BJ (cell line): ENCODE data around the gene KCNJ4. TPM values are rescaled to one million over a fixed set of nuclear protein-coding genes. Genes with fewer than 3 reads are reported as not detected.
"Not testable (repeated sequence)": the region's sequence is repeated elsewhere in the genome, so short reads cannot be mapped to it uniquely, and the experiment has no call there.

Source experiments
- CTCF ChIA-PET: fragments of 350-600 bp; formaldehyde crosslinking; extraction: SDS; loops from one replicate; lab custom pipeline; 2021; ENCODE audit warnings: antibody characterized with exemption, inconsistent platforms; lab: Yijun Ruan, JAX
- POLR2A ChIA-PET: fragments of 300-600 bp; sonication (Branson Sonifier 250); formaldehyde crosslinking; extraction: SDS; loops from one replicate; lab custom pipeline; 2021; ENCODE audit warnings: antibody characterized with exemption; lab: Charles Lee
- DNase-seq: peaks from one replicate; pipeline ENCODE4 v3.0.0-alpha.2; 2011; ENCODE audit warnings: low read depth
- H3K27me3 ChIP-seq: 2 replicates; pipeline ENCODE4 v1.6.0; 2011; ENCODE audit warnings: low read length; ENCODE audit not compliant: control insufficient read depth, insufficient read depth
- H3K36me3 ChIP-seq: 2 replicates; pipeline ENCODE4 v1.5.1; 2011; ENCODE audit warnings: low read length; ENCODE audit not compliant: control insufficient read depth, insufficient read depth
- H3K4me3 ChIP-seq: 2 replicates; pipeline ENCODE4 v1.5.1; 2011; ENCODE audit warnings: low read depth, mild to moderate bottlenecking, control low read depth, low read length
- polyA plus RNA-seq: library from polyadenylated mRNA; depleted of rRNA; stranded (reverse); fragments of >200 nt; gene quantifications from 2 replicates; pipeline ENCODE4 v1.2.3, GENCODE V29; 2011
- TF ChIP-seq, protein P1 (sequence below): IDR thresholded peaks from 2 replicates; pipeline ENCODE4 v1.5.1; 2011; ENCODE audit warnings: low read depth, mild to moderate bottlenecking, control low read depth, inconsistent platforms, low read length, moderate library complexity; ENCODE audit not compliant: insufficient read depth

Gene KCNJ4
- polyA plus RNA-seq, 1 experiment, result not detected

DNA sequence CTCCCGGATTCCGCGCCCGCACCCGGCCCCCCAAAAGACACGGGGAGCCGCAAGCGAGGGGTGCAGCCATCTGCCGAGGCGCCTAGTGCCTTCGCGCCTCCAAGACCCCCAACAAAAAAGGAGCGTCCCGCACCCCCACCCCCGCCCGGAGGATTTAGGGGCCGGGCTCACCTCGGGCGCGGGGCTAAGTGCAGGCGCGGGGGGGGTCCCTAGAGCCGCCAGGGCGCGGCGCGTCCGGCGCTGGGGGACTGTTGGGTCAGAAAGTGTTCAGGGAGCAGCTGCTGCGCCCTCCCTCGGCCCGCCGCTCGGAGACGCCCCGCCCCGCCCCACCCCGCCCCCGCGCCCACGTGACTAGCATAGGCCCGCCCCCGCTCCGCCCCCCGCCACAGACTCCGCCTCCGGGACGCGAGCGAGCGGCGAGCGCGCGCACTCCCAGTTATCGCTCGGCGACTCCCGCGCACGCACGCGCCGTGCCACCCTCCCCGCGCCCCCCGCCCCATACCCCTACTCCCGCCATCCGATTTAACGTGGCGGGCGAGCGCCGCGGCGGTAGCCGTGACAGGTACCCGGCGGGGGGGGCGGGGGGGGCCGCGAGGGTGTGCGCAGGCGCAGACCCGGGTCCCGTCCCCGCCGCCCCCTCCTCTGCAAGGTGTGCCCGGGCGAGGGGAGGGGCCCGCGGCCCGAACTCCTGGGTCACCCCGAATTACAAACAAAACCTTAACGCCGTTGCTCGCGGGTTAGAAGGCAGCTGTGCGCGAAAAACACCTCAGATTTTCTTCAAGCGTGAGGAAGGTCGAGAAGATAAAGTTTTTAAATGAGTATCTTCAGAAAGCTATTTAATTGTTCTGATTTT is 56.2 kb downstream of the KCNJ4 start:
- peaks cover 11% of the 10 kb centered on the region for H3K27me3 ChIP-seq
- ChIA-PET CTCF (interaction anchor here (0.6 kb wide), 1 partner anchor 12 kb away, joined by 3 read pairs; no protein-coding TSS in a partner anchor), POLR2A (interaction anchor here (0.5 to 0.8 kb wide), 4 partner anchors 93 to 591 kb away, joined by 3 to 8 read pairs (median 6); no protein-coding TSS in a partner anchor)
- DNase-seq, result no peak
- TF ChIP-seq, protein P1, sequence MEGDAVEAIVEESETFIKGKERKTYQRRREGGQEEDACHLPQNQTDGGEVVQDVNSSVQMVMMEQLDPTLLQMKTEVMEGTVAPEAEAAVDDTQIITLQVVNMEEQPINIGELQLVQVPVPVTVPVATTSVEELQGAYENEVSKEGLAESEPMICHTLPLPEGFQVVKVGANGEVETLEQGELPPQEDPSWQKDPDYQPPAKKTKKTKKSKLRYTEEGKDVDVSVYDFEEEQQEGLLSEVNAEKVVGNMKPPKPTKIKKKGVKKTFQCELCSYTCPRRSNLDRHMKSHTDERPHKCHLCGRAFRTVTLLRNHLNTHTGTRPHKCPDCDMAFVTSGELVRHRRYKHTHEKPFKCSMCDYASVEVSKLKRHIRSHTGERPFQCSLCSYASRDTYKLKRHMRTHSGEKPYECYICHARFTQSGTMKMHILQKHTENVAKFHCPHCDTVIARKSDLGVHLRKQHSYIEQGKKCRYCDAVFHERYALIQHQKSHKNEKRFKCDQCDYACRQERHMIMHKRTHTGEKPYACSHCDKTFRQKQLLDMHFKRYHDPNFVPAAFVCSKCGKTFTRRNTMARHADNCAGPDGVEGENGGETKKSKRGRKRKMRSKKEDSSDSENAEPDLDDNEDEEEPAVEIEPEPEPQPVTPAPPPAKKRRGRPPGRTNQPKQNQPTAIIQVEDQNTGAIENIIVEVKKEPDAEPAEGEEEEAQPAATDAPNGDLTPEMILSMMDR, result no peak
- H3K4me3 ChIP-seq, result peak overlapping the region; percentile 73
- H3K36me3 ChIP-seq, result no peaks in the 10 kb centered on the region

DNA sequence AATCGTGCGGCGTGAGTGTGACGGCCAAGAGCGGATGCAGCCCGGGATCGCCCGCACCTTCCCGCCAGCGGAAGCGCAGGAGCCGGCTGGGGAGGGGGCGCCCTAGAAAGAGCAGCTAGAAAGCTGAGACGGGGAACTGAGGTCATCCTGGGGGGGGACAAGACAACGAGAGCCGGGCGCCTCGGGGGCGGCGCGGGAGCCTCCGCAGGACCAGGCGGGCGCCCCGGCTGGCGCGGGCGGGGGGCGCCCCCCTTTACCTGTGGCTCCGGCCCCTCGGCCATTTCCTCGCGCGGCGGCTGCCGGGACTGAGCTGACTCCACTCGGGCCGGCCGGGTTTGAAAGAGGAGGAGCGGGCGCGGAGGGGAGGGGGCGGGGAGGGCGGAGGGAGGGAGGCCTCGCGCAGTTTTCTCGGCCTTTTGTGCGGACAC is 56.8 kb downstream of the KCNJ4 start:
- ChIA-PET CTCF (interaction anchor here (0.6 kb wide), 1 partner anchor 13 kb away, joined by 3 read pairs; no protein-coding TSS in a partner anchor), POLR2A (interaction anchor here (0.7 to 0.8 kb wide), 2 partner anchors 158 to 590 kb away, joined by 7 to 8 read pairs; no protein-coding TSS in a partner anchor)
- not testable (repeated sequence) for DNase-seq, H3K36me3 ChIP-seq
- H3K27me3 ChIP-seq, result peaks cover 11% of the 10 kb centered on the region
- H3K4me3 ChIP-seq, result peak overlapping the region; percentile 73

DNA sequence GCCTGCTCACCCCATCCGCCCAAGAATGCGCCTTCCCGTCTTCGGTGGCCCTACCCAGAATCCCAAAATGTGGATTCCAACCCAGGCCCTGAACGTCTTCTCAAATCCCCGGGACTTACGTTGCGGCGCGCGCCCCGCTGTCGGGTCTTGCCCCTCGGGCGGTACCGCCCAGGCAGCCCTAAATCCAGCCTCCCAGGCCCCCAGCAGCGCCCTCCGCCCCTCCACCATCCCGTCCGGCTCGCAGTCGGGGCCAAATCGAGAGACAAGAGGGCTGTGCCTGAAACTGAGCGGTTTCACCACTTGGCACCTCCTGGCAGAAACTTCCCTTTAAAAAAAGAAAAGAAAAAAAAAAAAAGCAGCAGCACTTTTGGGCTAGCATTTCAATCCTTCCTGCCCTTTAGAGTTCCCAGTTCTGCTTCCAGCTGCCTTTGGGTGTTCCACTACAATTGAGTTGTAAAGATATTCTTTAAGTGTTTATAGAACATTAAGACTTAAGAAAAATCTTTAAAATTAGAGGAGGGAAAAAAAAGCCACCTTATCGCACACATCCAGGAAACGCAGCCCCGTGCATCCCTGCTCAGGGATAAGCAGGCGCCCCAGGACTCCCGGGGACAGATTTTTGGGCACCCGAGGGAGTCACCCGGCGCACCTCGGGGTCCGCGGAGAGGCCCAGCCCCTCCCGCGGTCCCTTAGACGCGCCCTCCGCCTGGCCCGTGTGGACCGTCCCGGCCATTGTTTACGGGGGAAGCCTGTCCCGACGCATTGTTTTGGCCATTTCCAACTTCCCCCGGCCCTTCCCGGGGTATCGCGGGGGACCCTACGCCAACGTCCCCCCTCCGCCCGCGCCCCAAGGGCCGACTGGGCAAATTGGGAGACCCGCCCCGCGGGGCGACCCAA is 57.6 kb downstream of the KCNJ4 start:
- POLR2A ChIA-PET, result interaction anchor here (0.7 to 0.8 kb wide), 2 partner anchors 158 to 589 kb away, joined by 7 to 8 read pairs; no protein-coding TSS in a partner anchor
- peaks cover 7% of the 10 kb centered on the region; the same call in 1 of the 2 replicates for H3K27me3 ChIP-seq
- CTCF ChIA-PET, result interaction anchor here (0.7 kb wide), 1 partner anchor 77 kb away, joined by 4 read pairs; no protein-coding TSS in a partner anchor
- H3K4me3 ChIP-seq, result peak overlapping the region; percentile 73
- TF ChIP-seq, protein P1, result no peak
- DNase-seq, result no peak
- no peaks in the 10 kb centered on the region for H3K36me3 ChIP-seq

DNA sequence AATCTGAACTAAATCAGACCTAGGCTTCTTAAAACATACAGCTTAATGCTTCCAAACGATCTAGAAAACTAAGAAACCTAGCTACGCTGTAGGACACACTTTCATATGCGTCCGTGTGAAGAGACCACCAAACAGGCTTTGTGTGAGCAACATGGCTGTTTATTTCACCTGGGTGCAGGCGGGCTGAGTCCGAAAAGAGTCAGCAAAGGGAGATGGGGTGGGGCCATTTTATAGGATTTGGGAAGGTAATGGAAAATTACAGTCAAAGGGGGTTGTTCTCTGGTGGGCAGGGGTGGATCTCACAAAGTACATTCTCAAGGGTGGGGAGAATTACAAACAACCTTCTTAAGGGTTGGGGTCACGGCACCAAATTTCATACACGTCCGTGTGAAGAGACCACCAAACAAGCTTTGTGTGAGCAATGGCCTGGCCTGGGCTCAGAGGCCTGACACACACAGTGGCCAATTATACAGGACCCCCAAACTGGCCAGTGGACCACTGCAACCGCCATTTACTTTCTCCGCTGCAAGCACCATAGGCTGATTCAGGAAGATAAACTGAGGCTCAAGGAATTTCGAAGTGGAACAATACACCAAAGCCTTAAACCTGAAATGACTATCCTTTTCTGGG is 58.4 kb downstream of the KCNJ4 start:
- H3K4me3 ChIP-seq, POLR2A ChIA-PET: not testable (repeated sequence)

DNA sequence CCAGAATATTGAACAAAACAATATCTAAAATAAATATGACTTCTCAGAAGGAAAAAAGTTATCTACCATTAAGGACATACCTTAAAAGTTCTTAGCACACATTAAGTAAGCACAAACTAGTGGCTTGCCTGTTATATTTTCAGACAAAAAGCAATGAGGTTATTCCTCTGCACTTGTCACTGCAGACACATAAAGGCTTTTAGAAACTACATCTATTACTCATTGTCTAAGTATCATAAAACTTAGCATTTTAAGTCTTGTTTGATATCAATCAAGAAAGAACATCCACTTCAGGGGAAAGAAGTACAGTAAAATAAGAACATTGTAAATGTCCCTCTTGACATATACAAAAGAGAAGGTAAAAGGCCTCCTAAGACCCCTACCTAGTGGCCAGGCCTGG is 59.1 kb downstream of the KCNJ4 start:
- DNase-seq, POLR2A ChIA-PET: not testable (repeated sequence)

More for the DNA sequence above, 58.4 kb downstream of the KCNJ4 start:
- not testable (repeated sequence) for H3K27me3 ChIP-seq, H3K36me3 ChIP-seq, DNase-seq
- CTCF ChIA-PET, result interaction anchor here (1.0 kb wide), 1 partner anchor 44 kb away, joined by 3 read pairs; no protein-coding TSS in a partner anchor

DNA sequence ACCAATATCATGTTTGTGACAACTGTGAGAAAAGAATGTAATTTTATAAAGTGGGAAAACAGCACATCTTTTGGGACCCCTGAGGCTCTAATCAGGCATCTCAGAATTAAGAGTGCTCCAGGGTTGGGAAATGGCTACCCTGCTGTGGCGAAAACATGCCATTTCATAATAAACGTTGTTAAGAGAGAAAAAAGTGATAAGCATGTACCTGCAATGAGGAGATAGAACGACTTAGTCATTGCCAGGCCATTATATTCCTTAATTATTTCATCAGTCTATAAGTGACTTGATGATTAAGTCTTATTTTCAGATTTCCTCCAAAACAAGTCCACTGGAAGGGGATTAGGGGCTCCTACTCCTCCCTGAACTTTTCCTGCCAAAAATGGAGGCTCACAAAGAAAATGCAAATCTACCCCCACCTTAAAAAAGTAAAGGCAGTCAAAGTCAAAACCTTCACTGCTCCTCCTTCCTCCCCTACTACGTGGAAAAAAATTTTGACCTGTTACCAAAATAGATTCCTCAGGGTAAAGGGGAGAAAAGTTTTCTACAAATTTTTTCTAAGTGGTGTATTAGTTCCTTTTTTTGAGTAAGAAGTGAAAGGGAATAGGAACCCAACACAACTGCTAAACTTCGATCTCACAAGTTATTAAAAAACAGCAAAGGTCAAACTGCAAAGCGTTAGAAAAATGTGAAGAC is 59.9 kb downstream of the KCNJ4 start:
- CTCF ChIA-PET, H3K4me3 ChIP-seq, H3K27me3 ChIP-seq, H3K36me3 ChIP-seq, POLR2A ChIA-PET, DNase-seq: not testable (repeated sequence)

More for the DNA sequence above, 59.1 kb downstream of the KCNJ4 start:
- H3K27me3 ChIP-seq, H3K4me3 ChIP-seq, H3K36me3 ChIP-seq: not testable (repeated sequence)
- CTCF ChIA-PET, result interaction anchor here (1.0 kb wide), 1 partner anchor 43 kb away, joined by 3 read pairs; no protein-coding TSS in a partner anchor

DNA sequence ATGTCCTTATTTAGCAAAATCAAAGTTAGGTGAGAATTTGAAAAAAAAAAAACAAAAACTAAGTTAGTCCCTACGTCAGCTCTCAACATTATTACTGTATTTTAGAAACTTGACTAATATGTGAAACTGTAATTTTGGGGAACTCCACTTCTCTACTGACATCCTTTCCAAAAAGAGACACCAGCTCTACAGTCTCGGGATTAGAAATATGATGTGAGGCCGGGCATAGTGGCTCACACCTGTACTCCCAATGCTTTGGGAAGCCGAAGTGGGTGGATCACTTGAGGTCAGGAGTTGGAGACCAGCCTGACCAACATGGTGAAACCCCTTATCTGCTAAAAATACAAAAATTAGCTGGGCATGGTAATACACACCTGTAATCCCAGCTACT is 65.6 kb downstream of the KCNJ4 start:
- H3K27me3 ChIP-seq, CTCF ChIA-PET, H3K36me3 ChIP-seq, POLR2A ChIA-PET, H3K4me3 ChIP-seq, DNase-seq: not testable (repeated sequence)

DNA sequence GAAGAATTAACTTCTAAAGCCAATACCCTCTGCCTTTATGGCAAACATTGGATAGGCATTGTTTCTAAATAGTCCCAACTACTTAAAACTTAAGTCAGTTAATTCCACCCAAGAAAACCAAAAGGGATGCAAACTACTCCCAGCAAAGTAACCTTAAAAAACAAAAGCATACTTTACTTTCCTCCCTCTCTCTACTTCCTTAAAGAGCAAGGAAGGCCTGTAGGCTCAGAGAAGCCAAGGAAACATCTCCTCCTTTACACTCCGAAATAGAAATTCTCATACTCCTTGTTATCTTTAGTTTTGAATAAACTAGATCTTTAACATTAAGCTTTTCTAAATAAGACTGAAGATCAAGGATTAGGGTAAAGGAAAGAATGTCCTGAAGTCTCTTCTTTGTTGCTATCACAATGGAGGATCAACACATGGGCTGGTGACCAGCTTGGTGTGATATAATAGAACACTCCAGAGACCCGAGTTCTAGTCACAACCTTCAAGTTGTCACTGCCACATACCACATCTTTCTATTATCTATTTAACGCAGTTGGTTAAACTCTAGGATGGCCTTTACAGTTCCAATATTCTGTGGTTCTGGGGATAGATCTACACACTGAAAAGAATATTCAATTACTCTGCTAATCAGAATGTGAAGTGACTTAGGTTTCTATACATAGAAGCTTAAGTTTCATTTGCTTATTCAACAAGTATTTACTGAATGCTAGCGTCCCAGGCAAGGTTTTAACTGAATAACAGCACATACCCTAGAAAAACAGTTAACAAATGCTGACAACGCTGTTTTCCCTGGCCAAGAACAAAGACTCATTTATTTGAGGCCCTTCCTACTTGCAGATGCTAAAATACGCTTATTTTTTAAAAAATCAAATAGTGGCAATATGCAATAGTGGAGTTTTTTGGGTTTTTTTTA is 66.2 kb downstream of the KCNJ4 start:
- CTCF ChIA-PET, H3K27me3 ChIP-seq, POLR2A ChIA-PET, DNase-seq, H3K4me3 ChIP-seq, H3K36me3 ChIP-seq: not testable (repeated sequence)
